Bronchial epithelial cell (primary cell): ENCODE data around the gene TWIST2. TPM values are rescaled to one million over a fixed set of nuclear protein-coding genes. Genes with fewer than 3 reads are reported as not detected.

Source experiments
- DNase-seq: peaks from one replicate; pipeline ENCODE4 v3.0.0-alpha.2; 2010; ENCODE audit warnings: low read depth
- FAIRE-seq: peaks from 2 replicates; lab custom pipeline; 2011; peaks lifted over from hg19 to GRCh38; lab: Jason Lieb, UNC
- H3K27me3 ChIP-seq: 2 replicates; pipeline ENCODE4 v1.5.1; 2011; ENCODE audit warnings: low read length; ENCODE audit not compliant: control insufficient read depth, insufficient read depth
- H3K36me3 ChIP-seq: 2 replicates; pipeline ENCODE4 v1.5.1; 2011; ENCODE audit warnings: low read length; ENCODE audit not compliant: control insufficient read depth, insufficient read depth
- H3K4me3 ChIP-seq: 2 replicates; pipeline ENCODE4 v1.5.1; 2011; ENCODE audit warnings: mild to moderate bottlenecking, low read depth, low read length, control low read depth
- total RNA-seq: library from RNA; depleted of rRNA; stranded (reverse); fragments of >200 nt; gene quantifications from 2 replicates; pipeline ENCODE4 v1.2.1, GENCODE V29; 2014
- TF ChIP-seq, protein P1 (sequence below): IDR thresholded peaks from 2 replicates; pipeline ENCODE4 v1.5.1; 2011; ENCODE audit warnings: mild to moderate bottlenecking, moderate library complexity, low read length, control low read depth, inconsistent platforms; ENCODE audit not compliant: insufficient read depth, severe bottlenecking

TWIST2 gene
- total RNA-seq, 1 donor from 2014 or later, result 7.4 TPM

DNA sequence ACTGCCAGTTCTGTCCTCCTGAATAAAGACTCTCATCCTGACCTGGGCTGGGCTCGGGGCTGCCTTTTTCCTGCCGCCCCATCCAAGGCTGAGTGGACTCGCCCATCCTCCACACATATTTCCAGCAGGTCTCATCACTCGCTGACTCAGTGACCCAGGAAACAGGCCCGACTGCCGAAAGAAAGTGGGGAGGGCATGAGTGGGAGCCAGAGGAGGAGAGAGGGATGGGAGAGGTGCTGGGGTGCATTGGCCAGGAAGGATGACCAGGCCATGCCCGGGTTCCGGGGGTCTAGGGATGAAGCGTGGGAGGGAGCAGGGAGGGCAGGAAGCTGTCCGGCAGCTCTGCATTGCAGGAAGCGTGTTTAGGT is 66.7 kb downstream of the TWIST2 start:
- Histone ChIP-seq H3K27me3 (no peaks in the 10 kb centered on the region), H3K4me3 (no peak overlapping the region), H3K36me3 (no peaks in the 10 kb centered on the region)
- DNase-seq (peak; percentile 67), FAIRE-seq (no peak)
- TF ChIP-seq, protein P1, sequence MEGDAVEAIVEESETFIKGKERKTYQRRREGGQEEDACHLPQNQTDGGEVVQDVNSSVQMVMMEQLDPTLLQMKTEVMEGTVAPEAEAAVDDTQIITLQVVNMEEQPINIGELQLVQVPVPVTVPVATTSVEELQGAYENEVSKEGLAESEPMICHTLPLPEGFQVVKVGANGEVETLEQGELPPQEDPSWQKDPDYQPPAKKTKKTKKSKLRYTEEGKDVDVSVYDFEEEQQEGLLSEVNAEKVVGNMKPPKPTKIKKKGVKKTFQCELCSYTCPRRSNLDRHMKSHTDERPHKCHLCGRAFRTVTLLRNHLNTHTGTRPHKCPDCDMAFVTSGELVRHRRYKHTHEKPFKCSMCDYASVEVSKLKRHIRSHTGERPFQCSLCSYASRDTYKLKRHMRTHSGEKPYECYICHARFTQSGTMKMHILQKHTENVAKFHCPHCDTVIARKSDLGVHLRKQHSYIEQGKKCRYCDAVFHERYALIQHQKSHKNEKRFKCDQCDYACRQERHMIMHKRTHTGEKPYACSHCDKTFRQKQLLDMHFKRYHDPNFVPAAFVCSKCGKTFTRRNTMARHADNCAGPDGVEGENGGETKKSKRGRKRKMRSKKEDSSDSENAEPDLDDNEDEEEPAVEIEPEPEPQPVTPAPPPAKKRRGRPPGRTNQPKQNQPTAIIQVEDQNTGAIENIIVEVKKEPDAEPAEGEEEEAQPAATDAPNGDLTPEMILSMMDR, result no peak

DNA sequence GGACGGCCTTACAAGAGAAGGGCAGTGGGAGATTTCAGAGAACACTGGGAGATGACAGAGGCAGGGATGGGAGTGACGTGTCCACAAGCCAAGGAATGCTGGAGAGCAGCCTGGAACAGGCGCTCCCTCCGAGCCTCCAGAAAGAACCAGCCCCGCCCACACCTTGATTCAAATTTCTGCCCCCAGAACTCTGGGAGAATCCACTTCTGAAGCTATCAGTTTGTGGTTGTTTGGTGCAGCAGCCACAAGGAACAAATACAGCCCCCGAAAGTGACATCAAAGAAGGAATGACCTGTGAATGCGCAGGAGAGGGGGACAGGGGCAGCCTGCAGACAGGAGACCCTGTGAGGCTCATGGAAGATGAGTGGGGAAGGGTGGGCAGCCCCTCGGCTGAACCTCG is 67.3 kb downstream of the TWIST2 start:
- Histone ChIP-seq H3K27me3 (no peaks in the 10 kb centered on the region), H3K36me3 (no peaks in the 10 kb centered on the region), H3K4me3 (no peak overlapping the region)
- FAIRE-seq (no peak), DNase-seq (no peak)
- TF ChIP-seq, protein P1, result no peak

DNA sequence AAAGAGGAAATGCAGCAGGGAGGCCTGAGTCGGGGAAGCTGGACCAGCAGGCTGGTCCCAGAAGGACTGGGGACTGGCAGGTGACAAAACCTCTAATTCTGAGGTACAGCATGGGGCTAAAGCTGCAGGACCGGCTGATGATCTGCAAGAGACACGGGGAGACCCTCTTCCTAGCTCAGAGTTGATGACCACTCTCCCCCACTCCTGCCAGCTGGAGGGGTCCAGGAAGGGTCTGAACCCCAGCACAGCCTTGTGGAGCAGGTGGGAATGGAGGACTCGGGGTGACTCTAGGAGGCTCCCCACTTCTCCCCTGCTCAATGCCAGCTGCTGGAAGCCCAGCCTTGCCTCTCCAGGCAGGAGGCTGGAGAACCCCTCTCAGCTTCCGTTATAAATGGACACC is 67.7 kb downstream of the TWIST2 start:
- Histone ChIP-seq H3K27me3 (no peaks in the 10 kb centered on the region), H3K4me3 (no peak overlapping the region), H3K36me3 (no peaks in the 10 kb centered on the region)
- FAIRE-seq (no peak), DNase-seq (no peak)
- TF ChIP-seq, protein P1, result no peak

DNA sequence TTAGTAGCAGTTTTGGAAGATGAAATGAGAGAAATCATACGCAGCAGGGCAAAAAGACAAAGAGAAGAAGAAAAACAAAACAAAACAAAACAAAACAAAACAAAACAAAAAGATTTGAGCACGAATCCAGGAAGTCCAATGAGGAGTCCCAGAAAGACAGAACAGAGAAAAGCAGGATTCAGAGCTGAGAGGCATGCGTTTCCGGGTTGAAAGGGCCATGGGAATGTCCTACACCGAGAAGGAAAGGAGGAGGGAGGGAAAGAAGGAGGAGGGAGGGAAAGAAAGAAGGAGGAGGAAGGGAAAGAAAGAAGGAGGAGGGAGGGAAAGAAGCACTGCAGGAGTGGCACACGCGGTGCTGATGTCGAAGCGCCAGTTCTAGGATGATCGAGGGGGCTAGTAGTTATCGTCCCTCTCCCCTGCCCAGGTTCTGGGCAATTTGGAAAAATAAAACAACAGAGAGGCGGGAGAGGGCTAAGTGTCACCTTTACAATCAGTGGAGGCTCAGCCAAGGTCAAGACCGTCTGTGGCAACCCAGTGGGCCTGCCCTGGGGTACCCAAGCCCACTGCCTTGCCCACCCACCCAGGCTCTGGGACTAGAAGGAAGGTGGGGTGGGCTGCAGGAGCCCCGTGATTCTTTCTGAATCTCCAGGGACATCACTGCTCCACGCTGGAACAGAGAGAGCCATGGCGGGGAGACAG is 68.4 kb downstream of the TWIST2 start:
- TF ChIP-seq, protein P1, result no peak
- no peak for FAIRE-seq
- no peak for DNase-seq
- H3K27me3 ChIP-seq, result no peaks in the 10 kb centered on the region
- no peak overlapping the region for H3K4me3 ChIP-seq
- H3K36me3 ChIP-seq, result no peaks in the 10 kb centered on the region

DNA sequence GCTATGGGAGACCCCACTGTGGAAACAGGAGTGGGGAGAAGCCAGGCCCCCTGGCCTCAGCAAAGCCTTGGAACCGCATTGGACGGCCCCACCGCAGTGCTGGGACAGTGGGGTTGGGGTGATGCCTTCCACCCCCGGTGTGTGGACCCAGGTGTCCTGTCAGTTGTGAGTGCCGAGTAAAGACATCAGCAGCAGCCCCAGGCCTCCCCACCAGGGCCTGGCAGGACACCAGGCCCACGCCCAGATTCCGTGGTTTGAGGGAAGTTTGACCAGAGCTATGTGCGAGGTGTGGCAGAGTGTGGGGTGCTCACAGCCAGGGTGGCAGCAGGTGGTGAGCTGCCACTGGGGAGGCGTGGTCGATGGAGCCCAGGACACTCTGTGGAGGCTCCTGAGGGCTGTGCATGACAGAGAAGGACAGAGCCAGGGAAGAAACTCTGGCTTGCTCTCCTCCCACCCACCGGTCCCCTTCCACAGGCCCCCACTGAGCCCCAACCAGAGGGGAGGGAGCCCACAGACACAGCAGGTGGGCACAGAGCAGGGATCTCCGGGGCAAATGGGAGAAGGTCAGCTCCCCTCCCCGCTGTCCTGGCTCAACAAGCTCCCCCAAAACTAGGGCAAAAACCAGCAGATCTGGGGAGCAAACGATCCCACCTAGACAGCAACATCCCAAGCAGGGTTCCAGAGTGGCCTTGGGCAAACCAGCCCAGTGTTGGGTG is 69.1 kb downstream of the TWIST2 start:
- no peak overlapping the region for H3K4me3 ChIP-seq
- FAIRE-seq, result no peak
- no peak for DNase-seq
- H3K36me3 ChIP-seq, result no peaks in the 10 kb centered on the region
- H3K27me3 ChIP-seq, result no peaks in the 10 kb centered on the region
- TF ChIP-seq, protein P1, result no peak
